Dermis blood vessel endothelial cell (primary cell): ENCODE measurements around the gene RBM28. TPM values are rescaled to one million over a fixed set of nuclear protein-coding genes. Genes with fewer than 3 reads are reported as not detected.

ENCODE experiments used
- DNase-seq: peaks from one replicate; pipeline ENCODE4 v3.0.0; 2010
- total RNA-seq: library from RNA; depleted of rRNA; stranded (reverse); fragments of >200 nt; gene quantifications from 2 replicates; pipeline ENCODE4 v1.2.3, GENCODE V29; 2014

Gene RBM28
- total RNA-seq: 14.6 and 26.9 TPM in 2 replicates

GRCh38 chr7:128343554-128344430 lies at the start of gene RBM28:
TSS of gene RBM28 (minus strand) at chr7:128343908. CDS start at chr7:128343793, 115 bp downstream.
- peak; percentile 94 for DNase-seq

GRCh38 chr7:128392446-128393327 lies 49.0 kb upstream of the RBM28 start:
- no peak for DNase-seq

GRCh38 chr7:128391805-128392204 lies 48.1 kb upstream of the RBM28 start:
- DNase-seq: no peak

GRCh38 chr7:128390871-128391565 lies 47.3 kb upstream of the RBM28 start:
- no peak for DNase-seq

- no peak for DNase-seq
Observed at GRCh38 chr7:128389618-128390329, 46.1 kb upstream of the RBM28 start.

GRCh38 chr7:128389085-128389617 lies 45.4 kb upstream of the RBM28 start:
- no peak for DNase-seq

- DNase-seq: no peak
Observed at GRCh38 chr7:128388145-128388485, 44.4 kb upstream of the RBM28 start.

GRCh38 chr7:128387216-128388144 lies 43.8 kb upstream of the RBM28 start:
- peak; percentile 85 for DNase-seq

- DNase-seq: no peak
Observed at GRCh38 chr7:128385988-128386925, 42.5 kb upstream of the RBM28 start.

- DNase-seq: no peak
Observed at GRCh38 chr7:128384726-128385125, 41.0 kb upstream of the RBM28 start.

- DNase-seq: no peak
Observed at GRCh38 chr7:128383776-128384175, 40.1 kb upstream of the RBM28 start.

GRCh38 chr7:128381161-128381821 lies 37.6 kb upstream of the RBM28 start:
- DNase-seq: peak; percentile 30

- no peak for DNase-seq
Observed at GRCh38 chr7:128380483-128381106, 36.9 kb upstream of the RBM28 start.

- DNase-seq: no peak
Observed at GRCh38 chr7:128379900-128380479, 36.3 kb upstream of the RBM28 start.

GRCh38 chr7:128378637-128379036 lies 34.9 kb upstream of the RBM28 start:
- no peak for DNase-seq

- DNase-seq: no peak
Observed at GRCh38 chr7:128376077-128376476, 32.4 kb upstream of the RBM28 start.

- DNase-seq: no peak
Observed at GRCh38 chr7:128374041-128374440, 30.3 kb upstream of the RBM28 start.

- no peak for DNase-seq
Observed at GRCh38 chr7:128373606-128374005, 29.9 kb upstream of the RBM28 start.
